Measurements from ENCODE around the gene LOC128125822.
A peak's percentile ranks its signal among the peaks of the same experiment; 100 is the strongest.
"Not testable (repeated sequence)": the region's sequence is repeated elsewhere in the genome, so short reads cannot be mapped to it uniquely, and the experiment has no call there.

Gene LOC128125822

GRCh38 chr6:63572044-63572746, at the start of gene LOC128125822, which contains the start of gene PTP4A1:
LOC128125822 (plus strand) TSS chr6:63572480.
PTP4A1 (plus strand) TSS chr6:63572480; CDS start chr6:63576881, 4,401 bp downstream.
- no peak for TF ChIP-seq JUND (IDR thresholded peaks at IDR 0.05; ENCODE audit: low read depth)

DNA sequence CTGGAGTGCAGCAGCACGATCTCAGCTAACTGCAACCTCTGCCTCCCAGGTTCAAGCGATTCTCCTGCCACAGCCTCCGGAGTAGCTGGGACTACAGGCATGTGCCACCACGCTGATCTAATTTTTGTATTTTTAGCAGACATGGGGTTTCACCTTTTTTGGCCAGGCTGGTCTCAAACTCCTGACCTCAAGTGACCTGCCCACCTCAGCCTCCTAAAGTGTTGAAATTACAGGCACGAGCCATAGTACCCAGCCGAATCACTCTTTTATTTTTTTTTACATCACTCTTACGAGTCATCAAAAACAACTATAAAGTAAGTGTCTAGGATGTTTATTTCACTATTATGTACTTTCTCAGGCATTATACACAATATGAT, 49.4 kb upstream of the LOC128125822 start:
- DNase-seq (ENCODE audit: low read depth in 1 of 2, low spot score in 1 of 2); in situ Hi-C loops (cut with HindIII; ENCODE audit: low pct_unique_long_range_greater_than_20kb, low sequenced_read_pairs): not testable (repeated sequence)

More at GRCh38 chr6:63572044-63572746, at the start of gene LOC128125822, which contains the start of gene PTP4A1:
- in situ Hi-C loops (cut with HindIII; ENCODE audit: low pct_unique_long_range_greater_than_20kb, low sequenced_read_pairs): no loop called here
- peak; percentile 83 to 98 for DNase-seq (ENCODE audit: low read depth in 1 of 2, low spot score in 1 of 2)

DNA sequence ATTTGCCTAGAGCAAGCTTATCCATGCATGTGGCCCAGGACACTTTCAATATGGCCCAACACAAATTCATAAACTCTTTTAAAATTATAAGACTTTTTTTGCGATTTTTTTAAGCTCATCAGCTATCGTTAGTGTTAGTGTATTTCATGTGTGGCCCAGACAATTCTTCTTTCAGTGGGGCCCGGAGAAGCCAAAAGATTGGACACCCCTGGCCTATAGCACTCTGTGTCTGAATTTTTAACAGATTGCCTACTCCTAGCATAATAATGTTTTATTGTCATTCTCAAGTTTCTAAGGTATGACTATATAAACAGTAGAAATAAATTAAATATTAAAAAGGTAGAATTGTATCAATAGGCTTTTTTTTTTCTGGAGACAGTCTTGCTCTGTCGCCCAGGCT, 48.6 kb upstream of the LOC128125822 start:
- no peak for TF ChIP-seq JUND (IDR thresholded peaks at IDR 0.05; ENCODE audit: low read depth)
- DNase-seq (ENCODE audit: low read depth in 1 of 2, low spot score in 1 of 2): no peak
- in situ Hi-C loops (cut with HindIII; ENCODE audit: low pct_unique_long_range_greater_than_20kb, low sequenced_read_pairs): no loop called here

DNA sequence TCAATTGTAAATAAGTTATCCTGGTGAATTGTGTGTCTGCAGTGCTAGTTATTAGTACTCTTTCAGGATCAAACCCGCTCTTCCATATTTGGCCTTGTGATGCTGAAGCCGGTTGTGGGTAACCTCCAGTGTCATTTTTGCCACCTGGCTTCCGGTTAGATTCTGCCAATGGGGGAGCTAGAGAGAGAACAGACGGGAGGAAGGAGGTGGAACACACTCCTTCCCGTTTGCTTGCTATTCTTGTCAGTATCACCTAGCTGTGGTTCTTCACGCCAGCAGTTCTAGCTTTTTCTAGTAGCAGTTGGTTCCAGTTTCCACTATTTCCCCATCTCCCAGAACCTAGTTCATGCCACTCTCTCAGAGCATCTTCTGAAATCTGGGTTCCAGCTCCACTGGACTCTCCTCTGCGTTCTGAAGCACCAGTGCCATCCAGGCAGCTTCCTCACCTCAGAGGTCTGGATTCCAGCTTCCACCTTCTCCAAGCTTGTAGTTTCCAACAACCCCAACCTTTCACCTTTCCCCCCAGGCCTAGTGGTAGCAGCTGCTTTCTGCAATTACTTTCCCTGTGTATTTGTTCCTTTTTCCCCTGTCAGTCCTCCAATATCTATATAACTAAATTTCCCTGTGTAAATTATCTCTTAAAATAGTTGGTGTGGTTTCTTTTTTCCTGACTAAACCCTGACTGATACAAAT, 46.9 kb upstream of the LOC128125822 start:
- no peak for DNase-seq (ENCODE audit: low read depth in 1 of 2, low spot score in 1 of 2)
- in situ Hi-C loops (cut with HindIII; ENCODE audit: low pct_unique_long_range_greater_than_20kb, low sequenced_read_pairs): no loop called here
- no peak for TF ChIP-seq JUND (IDR thresholded peaks at IDR 0.05; ENCODE audit: low read depth)

DNA sequence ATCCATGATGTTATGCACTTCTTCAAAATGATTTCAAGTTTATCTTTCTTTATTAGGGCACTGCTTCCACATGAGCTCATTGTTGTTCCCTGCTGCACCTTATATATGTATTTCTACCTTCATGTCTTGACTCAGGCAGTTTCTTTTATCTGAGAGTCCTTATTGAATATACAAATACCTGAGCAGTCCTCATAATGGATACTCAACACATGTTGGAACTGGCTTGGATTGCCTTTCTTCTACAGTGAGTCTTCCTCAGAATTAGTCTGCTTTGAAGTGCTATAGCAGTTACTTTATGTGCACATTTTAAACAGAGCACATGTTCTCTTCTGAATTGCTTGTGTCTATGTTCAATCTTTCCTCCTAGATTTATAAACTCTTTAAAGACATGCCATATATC, 45.3 kb upstream of the LOC128125822 start:
- in situ Hi-C loops (cut with HindIII; ENCODE audit: low pct_unique_long_range_greater_than_20kb, low sequenced_read_pairs): no loop called here
- no peak for TF ChIP-seq JUND (IDR thresholded peaks at IDR 0.05; ENCODE audit: low read depth)
- DNase-seq (ENCODE audit: low read depth in 1 of 2, low spot score in 1 of 2): no peak

DNA sequence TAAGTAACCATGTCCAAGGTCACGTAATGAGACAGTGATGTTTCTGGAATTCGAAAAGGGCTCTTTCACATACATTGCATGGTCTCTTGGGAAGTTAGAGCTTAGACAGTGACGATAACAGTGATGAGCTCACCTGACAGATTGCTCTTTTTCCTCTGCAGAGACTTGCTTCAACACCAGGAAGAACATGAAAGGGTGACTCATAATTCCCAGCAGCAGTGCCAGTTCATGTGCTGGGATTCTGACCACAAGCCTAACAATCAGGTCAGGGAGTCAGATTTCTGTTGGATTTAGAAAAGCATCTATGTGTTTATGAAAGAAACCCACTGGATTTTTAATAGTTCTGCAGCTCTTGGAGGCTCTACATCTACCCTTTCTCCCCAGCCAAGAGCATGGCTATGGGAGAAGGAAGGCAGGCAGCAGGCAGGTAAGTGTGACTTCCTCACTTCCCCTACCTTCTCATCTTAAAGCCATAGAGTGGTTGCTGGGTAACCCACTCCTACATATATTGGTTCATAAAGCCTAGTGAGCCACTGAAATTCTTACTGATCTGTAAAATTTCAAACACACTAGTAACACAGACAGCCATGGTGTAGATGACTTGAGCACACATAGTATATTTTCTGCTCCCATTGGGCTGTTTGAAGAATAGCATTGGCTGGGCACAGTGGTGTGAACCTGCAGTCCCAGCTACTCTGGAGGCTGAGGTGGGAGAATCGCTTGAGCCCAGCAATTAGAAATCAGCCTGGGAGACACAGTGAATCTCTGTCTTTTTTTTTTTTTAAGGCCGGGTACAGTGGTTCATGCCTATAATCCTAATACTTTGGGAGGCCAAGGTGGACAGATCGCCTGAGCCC, 44.4 kb upstream of the LOC128125822 start:
- DNase-seq (ENCODE audit: low read depth in 1 of 2, low spot score in 1 of 2): peak in 1 of 2 experiments; percentile 61
- in situ Hi-C loops (cut with HindIII; ENCODE audit: low pct_unique_long_range_greater_than_20kb, low sequenced_read_pairs): no loop called here

DNA sequence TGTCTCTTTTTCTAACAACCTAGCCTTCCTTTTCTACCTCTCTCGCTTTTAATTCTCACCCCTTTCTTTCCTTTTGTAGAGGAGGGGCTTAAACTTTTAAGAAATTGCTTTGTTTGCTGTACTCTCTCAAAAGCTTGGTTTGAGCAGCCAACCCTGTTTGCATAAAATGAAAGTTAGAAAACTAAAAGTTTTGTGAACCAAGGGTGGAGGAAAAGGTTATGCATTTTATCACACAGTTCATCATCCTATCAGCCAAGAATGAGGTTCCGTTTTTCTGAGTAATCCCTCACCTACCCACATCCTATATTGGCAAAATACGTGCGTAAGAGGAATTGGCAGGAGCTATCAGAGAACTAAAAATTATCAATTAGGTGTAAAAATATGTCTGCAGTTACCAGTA, 42.8 kb upstream of the LOC128125822 start:
- TF ChIP-seq JUND (IDR thresholded peaks at IDR 0.05; ENCODE audit: low read depth): no peak
- no peak for DNase-seq (ENCODE audit: low read depth in 1 of 2, low spot score in 1 of 2)
- in situ Hi-C loops (cut with HindIII; ENCODE audit: low pct_unique_long_range_greater_than_20kb, low sequenced_read_pairs): no loop called here

More for the DNA sequence above, 44.4 kb upstream of the LOC128125822 start:
- no peak for TF ChIP-seq JUND (IDR thresholded peaks at IDR 0.05; ENCODE audit: low read depth)

- TF ChIP-seq JUND (IDR thresholded peaks at IDR 0.05; ENCODE audit: low read depth): no peak
- in situ Hi-C loops (cut with HindIII; ENCODE audit: low pct_unique_long_range_greater_than_20kb, low sequenced_read_pairs): no loop called here
- no peak for DNase-seq (ENCODE audit: low read depth in 1 of 2, low spot score in 1 of 2)
These were observed 42.1 kb upstream of the LOC128125822 start for GRCh38 chr6:63530182-63530581.

- in situ Hi-C loops (cut with HindIII; ENCODE audit: low pct_unique_long_range_greater_than_20kb, low sequenced_read_pairs): no loop called here
- DNase-seq (ENCODE audit: low read depth in 1 of 2, low spot score in 1 of 2): no peak
- TF ChIP-seq JUND (IDR thresholded peaks at IDR 0.05; ENCODE audit: low read depth): no peak
These were observed 41.3 kb upstream of the LOC128125822 start for GRCh38 chr6:63530991-63531390.

- no peak for TF ChIP-seq JUND (IDR thresholded peaks at IDR 0.05; ENCODE audit: low read depth)
These were observed 39.3 kb upstream of the LOC128125822 start for GRCh38 chr6:63533026-63533425.

DNA sequence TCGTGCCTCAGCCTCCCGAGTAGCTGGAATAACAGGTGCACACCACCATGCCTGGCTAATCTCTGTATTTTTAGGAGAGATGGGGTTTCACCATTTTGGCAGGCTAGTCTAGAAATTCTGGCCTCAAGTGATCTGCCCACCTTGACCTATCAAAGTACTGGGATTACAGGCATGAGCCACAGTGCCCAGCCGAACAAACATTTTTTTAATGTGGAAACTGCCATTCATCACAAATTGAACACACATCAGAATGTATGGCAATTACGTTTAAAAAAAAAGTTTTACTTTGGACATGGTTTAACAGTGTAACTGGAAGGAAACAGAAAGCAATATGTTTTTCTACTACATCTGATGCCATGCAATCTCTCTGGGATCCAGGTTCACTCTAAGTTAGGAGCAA, 38.3 kb upstream of the LOC128125822 start:
- DNase-seq (ENCODE audit: low read depth in 1 of 2, low spot score in 1 of 2): no peak
- no peak for TF ChIP-seq JUND (IDR thresholded peaks at IDR 0.05; ENCODE audit: low read depth)
- in situ Hi-C loops (cut with HindIII; ENCODE audit: low pct_unique_long_range_greater_than_20kb, low sequenced_read_pairs): no loop called here

More at GRCh38 chr6:63533026-63533425, 39.3 kb upstream of the LOC128125822 start:
- DNase-seq (ENCODE audit: low read depth in 1 of 2, low spot score in 1 of 2): no peak
- in situ Hi-C loops (cut with HindIII; ENCODE audit: low pct_unique_long_range_greater_than_20kb, low sequenced_read_pairs): no loop called here

- no peak for TF ChIP-seq JUND (IDR thresholded peaks at IDR 0.05; ENCODE audit: low read depth)
- in situ Hi-C loops (cut with HindIII; ENCODE audit: low pct_unique_long_range_greater_than_20kb, low sequenced_read_pairs): no loop called here
- no peak for DNase-seq (ENCODE audit: low read depth in 1 of 2, low spot score in 1 of 2)
These were observed 34.9 kb upstream of the LOC128125822 start for GRCh38 chr6:63537201-63537958.

Measured in T47D (cell line).